ENCODE results near the gene GGTLC3. TPM values are rescaled to one million over a fixed set of nuclear protein-coding genes. Genes with fewer than 3 reads are reported as not detected.
"Not testable (repeated sequence)": the region's sequence is repeated elsewhere in the genome, so short reads cannot be mapped to it uniquely, and the experiment has no call there.

GGTLC3 gene
- total RNA-seq, 1 donor from 2014 or later: not detected

- DNase-seq; H3K9me3 ChIP-seq (replicated peaks); H3K36me3 ChIP-seq; H3K27me3 ChIP-seq (ENCODE audit: low read depth); H3K27ac ChIP-seq (replicated peaks); H3K4me1 ChIP-seq; H3K4me3 ChIP-seq; intact Hi-C loops (cut with micrococcal nuclease): not testable (repeated sequence)
Measured at GRCh38 chr22:18533633-18534032, 15.7 kb upstream of the GGTLC3 start.

- H3K27me3 ChIP-seq (ENCODE audit: low read depth); H3K27ac ChIP-seq (replicated peaks); H3K36me3 ChIP-seq; H3K4me1 ChIP-seq; DNase-seq; intact Hi-C loops (cut with micrococcal nuclease); H3K9me3 ChIP-seq (replicated peaks): not testable (repeated sequence)
- H3K4me3 ChIP-seq: peak overlapping the region; percentile 63
Measured at GRCh38 chr22:18529416-18530145, 11.6 kb upstream of the GGTLC3 start.

GRCh38 chr22:18528597-18529415 lies 10.8 kb upstream of the GGTLC3 start:
- H3K36me3 ChIP-seq; H3K9me3 ChIP-seq (replicated peaks); H3K27me3 ChIP-seq (ENCODE audit: low read depth); H3K4me1 ChIP-seq; intact Hi-C loops (cut with micrococcal nuclease): not testable (repeated sequence)
- Histone ChIP-seq H3K4me3 (peak overlapping the region; percentile 63), H3K27ac (replicated peaks) (peak overlapping the region; percentile 40)
- peak; percentile 89 for DNase-seq

GRCh38 chr22:18527752-18528596 lies 10.0 kb upstream of the GGTLC3 start, which contains the start of gene TMEM191B:
TMEM191B (plus strand) TSS chr22:18527802; CDS start chr22:18527981, 179 bp downstream.
- not testable (repeated sequence) for DNase-seq

GRCh38 chr22:18523328-18523727 lies 5.4 kb upstream of the GGTLC3 start:
- intact Hi-C loops (cut with micrococcal nuclease); H3K4me3 ChIP-seq; H3K27ac ChIP-seq (replicated peaks); H3K9me3 ChIP-seq (replicated peaks); H3K4me1 ChIP-seq; DNase-seq; H3K36me3 ChIP-seq; H3K27me3 ChIP-seq (ENCODE audit: low read depth): not testable (repeated sequence)

More at GRCh38 chr22:18527752-18528596, 10.0 kb upstream of the GGTLC3 start, which contains the start of gene TMEM191B:
- Histone ChIP-seq H3K27ac (replicated peaks) (peak within 1 kb of the TSS; percentile 40), H3K4me3 (peak within 1 kb of the TSS; percentile 63)
- H3K4me1 ChIP-seq; H3K9me3 ChIP-seq (replicated peaks); H3K36me3 ChIP-seq; H3K27me3 ChIP-seq (ENCODE audit: low read depth); intact Hi-C loops (cut with micrococcal nuclease): not testable (repeated sequence)

GRCh38 chr22:18522762-18523161 lies 4.8 kb upstream of the GGTLC3 start:
- H3K36me3 ChIP-seq; H3K4me1 ChIP-seq; H3K27ac ChIP-seq (replicated peaks); DNase-seq; H3K9me3 ChIP-seq (replicated peaks); H3K4me3 ChIP-seq; H3K27me3 ChIP-seq (ENCODE audit: low read depth); intact Hi-C loops (cut with micrococcal nuclease): not testable (repeated sequence)

- H3K4me3 ChIP-seq; H3K27ac ChIP-seq (replicated peaks); H3K4me1 ChIP-seq; H3K36me3 ChIP-seq; DNase-seq; H3K27me3 ChIP-seq (ENCODE audit: low read depth); H3K9me3 ChIP-seq (replicated peaks); intact Hi-C loops (cut with micrococcal nuclease): not testable (repeated sequence)
Measured at GRCh38 chr22:18513454-18513853, 4.5 kb downstream of the GGTLC3 start.

GRCh38 chr22:18512378-18512777 lies 5.6 kb downstream of the GGTLC3 start:
- H3K4me3 ChIP-seq; H3K36me3 ChIP-seq; H3K27ac ChIP-seq (replicated peaks); DNase-seq; H3K27me3 ChIP-seq (ENCODE audit: low read depth); H3K4me1 ChIP-seq; H3K9me3 ChIP-seq (replicated peaks); intact Hi-C loops (cut with micrococcal nuclease): not testable (repeated sequence)

- H3K27ac ChIP-seq (replicated peaks); H3K4me1 ChIP-seq; intact Hi-C loops (cut with micrococcal nuclease); H3K36me3 ChIP-seq; H3K9me3 ChIP-seq (replicated peaks); H3K4me3 ChIP-seq; DNase-seq; H3K27me3 ChIP-seq (ENCODE audit: low read depth): not testable (repeated sequence)
Measured at GRCh38 chr22:18511327-18511726, 6.6 kb downstream of the GGTLC3 start.

- H3K27ac ChIP-seq (replicated peaks); H3K36me3 ChIP-seq; H3K4me1 ChIP-seq; DNase-seq; H3K4me3 ChIP-seq; H3K9me3 ChIP-seq (replicated peaks); H3K27me3 ChIP-seq (ENCODE audit: low read depth); intact Hi-C loops (cut with micrococcal nuclease): not testable (repeated sequence)
Measured at GRCh38 chr22:18496227-18496626, 21.7 kb downstream of the GGTLC3 start.

Other genes with a start within 250 kb of the GGTLC3 start
- gene TMEM191B, start 9.6 kb upstream of the GGTLC3 start, total RNA-seq: 0.74 TPM
- 0.22 TPM for gene RIMBP3, start 93.8 kb upstream of the GGTLC3 start, total RNA-seq

Data from left ventricle myocardium inferior (tissue), 1 donor.